ENCODE measurements around the gene ZNF576.

DNA sequence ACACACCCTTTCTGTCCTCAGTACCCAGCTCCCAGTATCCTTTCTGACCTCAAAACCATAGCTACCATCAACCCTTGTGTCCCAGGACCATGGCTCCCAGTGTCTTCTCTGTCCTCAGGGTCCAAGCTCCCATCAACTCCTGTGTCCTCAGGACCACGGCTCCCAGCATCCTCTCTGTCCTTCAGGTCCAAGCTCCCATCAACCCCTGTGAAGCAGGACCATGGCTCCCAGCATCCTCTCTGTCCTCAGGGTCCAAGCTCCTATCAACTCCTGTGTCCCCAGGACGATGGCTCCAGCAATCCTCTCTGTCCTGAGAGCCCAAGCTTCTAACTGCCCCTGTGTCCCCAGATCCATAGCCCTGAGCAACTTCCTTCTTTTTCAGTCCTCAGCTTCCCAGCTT is 44.9 kb downstream of the ZNF576 start:
- TF ChIP-seq, protein P1, sequence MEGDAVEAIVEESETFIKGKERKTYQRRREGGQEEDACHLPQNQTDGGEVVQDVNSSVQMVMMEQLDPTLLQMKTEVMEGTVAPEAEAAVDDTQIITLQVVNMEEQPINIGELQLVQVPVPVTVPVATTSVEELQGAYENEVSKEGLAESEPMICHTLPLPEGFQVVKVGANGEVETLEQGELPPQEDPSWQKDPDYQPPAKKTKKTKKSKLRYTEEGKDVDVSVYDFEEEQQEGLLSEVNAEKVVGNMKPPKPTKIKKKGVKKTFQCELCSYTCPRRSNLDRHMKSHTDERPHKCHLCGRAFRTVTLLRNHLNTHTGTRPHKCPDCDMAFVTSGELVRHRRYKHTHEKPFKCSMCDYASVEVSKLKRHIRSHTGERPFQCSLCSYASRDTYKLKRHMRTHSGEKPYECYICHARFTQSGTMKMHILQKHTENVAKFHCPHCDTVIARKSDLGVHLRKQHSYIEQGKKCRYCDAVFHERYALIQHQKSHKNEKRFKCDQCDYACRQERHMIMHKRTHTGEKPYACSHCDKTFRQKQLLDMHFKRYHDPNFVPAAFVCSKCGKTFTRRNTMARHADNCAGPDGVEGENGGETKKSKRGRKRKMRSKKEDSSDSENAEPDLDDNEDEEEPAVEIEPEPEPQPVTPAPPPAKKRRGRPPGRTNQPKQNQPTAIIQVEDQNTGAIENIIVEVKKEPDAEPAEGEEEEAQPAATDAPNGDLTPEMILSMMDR (IDR thresholded peaks at IDR 0.05; ENCODE audit: insufficient read depth, low read length) = no peak
- TF ChIP-seq, protein P2, sequence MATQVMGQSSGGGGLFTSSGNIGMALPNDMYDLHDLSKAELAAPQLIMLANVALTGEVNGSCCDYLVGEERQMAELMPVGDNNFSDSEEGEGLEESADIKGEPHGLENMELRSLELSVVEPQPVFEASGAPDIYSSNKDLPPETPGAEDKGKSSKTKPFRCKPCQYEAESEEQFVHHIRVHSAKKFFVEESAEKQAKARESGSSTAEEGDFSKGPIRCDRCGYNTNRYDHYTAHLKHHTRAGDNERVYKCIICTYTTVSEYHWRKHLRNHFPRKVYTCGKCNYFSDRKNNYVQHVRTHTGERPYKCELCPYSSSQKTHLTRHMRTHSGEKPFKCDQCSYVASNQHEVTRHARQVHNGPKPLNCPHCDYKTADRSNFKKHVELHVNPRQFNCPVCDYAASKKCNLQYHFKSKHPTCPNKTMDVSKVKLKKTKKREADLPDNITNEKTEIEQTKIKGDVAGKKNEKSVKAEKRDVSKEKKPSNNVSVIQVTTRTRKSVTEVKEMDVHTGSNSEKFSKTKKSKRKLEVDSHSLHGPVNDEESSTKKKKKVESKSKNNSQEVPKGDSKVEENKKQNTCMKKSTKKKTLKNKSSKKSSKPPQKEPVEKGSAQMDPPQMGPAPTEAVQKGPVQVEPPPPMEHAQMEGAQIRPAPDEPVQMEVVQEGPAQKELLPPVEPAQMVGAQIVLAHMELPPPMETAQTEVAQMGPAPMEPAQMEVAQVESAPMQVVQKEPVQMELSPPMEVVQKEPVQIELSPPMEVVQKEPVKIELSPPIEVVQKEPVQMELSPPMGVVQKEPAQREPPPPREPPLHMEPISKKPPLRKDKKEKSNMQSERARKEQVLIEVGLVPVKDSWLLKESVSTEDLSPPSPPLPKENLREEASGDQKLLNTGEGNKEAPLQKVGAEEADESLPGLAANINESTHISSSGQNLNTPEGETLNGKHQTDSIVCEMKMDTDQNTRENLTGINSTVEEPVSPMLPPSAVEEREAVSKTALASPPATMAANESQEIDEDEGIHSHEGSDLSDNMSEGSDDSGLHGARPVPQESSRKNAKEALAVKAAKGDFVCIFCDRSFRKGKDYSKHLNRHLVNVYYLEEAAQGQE (IDR thresholded peaks at IDR 0.05; ENCODE audit: insufficient replicate concordance, low read depth) = no peak
- no peak for TF ChIP-seq POLR2AphosphoS5 (IDR thresholded peaks at IDR 0.05; ENCODE audit: low read depth)
